ENCODE measurements around the gene CD300LD. TPM values are rescaled to one million over a fixed set of nuclear protein-coding genes. Genes with fewer than 3 reads are reported as not detected.
"Not testable (repeated sequence)": the region's sequence is repeated elsewhere in the genome, so short reads cannot be mapped to it uniquely, and the experiment has no call there.

The CD300LD gene
- total and polyA plus RNA-seq, 2 donors (not counting 1 experiment from before 2014, with no cell fraction given): not detected

DNA sequence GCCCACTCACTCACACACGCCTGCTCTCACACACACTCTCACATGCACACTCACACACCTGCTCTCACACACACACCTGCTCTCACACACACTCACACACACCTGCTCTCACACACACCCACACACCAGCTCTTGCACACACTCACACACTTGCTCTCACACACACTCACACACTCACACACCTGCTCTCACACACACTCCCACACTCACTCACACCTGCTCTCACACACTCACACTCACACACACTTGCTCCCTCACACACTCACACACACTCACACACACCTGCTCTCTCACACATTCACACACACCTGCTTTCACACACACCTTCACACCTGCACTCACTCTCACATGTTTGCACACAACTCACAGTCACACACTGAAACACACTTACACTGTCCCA is 28.7 kb downstream of the CD300LD start:
- Histone ChIP-seq H3K27me3 (ENCODE audit: control insufficient read depth, insufficient read depth, low read length) (no peaks in the 10 kb centered on the region), H3K79me2 (ENCODE audit: control insufficient read depth, insufficient read depth, low read length) (no peaks in the 10 kb centered on the region), H2AFZ (ENCODE audit: low read length) (no peak overlapping the region), H3K27ac (ENCODE audit: insufficient read depth, low read length) (no peak overlapping the region), H3K9ac (ENCODE audit: insufficient read depth, low read length) (no peak overlapping the region), H4K20me1 (ENCODE audit: control insufficient read depth, extremely low read depth, insufficient read depth, low read length) (no peaks in the 10 kb centered on the region), H3K4me3 (replicated peaks in 1 of 4; ENCODE audit: control extremely low read depth in 1 of 4, insufficient read depth in 1 of 4, low read depth in 3 of 4, low read length in 4 of 4) (no peak overlapping the region), H3K9me3 (ENCODE audit: control insufficient read depth, insufficient read depth, low read depth, low read length) (no peaks in the 10 kb centered on the region), H3K36me3 (ENCODE audit: control insufficient read depth, insufficient read depth, low read length) (no peaks in the 10 kb centered on the region), H3K4me1 (ENCODE audit: control insufficient read depth, extremely low read depth, insufficient read depth, low read length) (no peaks in the 10 kb centered on the region), H3K4me2 (ENCODE audit: extremely low read depth, insufficient read depth, low read length) (no peak overlapping the region)
- DNase-seq (ENCODE audit: low read depth in 2 of 2): no peak
- TF ChIP-seq, protein P1, sequence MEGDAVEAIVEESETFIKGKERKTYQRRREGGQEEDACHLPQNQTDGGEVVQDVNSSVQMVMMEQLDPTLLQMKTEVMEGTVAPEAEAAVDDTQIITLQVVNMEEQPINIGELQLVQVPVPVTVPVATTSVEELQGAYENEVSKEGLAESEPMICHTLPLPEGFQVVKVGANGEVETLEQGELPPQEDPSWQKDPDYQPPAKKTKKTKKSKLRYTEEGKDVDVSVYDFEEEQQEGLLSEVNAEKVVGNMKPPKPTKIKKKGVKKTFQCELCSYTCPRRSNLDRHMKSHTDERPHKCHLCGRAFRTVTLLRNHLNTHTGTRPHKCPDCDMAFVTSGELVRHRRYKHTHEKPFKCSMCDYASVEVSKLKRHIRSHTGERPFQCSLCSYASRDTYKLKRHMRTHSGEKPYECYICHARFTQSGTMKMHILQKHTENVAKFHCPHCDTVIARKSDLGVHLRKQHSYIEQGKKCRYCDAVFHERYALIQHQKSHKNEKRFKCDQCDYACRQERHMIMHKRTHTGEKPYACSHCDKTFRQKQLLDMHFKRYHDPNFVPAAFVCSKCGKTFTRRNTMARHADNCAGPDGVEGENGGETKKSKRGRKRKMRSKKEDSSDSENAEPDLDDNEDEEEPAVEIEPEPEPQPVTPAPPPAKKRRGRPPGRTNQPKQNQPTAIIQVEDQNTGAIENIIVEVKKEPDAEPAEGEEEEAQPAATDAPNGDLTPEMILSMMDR (conservative IDR thresholded peaks at IDR 0.05 in 1 of 2, IDR thresholded peaks at IDR 0.05 in 1 of 2; ENCODE audit: low read depth in 1 of 2, low read length in 2 of 2): no peak
- TF ChIP-seq EZH2 (IDR thresholded peaks at IDR 0.05; ENCODE audit: low read length, missing control alignments): no peak

DNA sequence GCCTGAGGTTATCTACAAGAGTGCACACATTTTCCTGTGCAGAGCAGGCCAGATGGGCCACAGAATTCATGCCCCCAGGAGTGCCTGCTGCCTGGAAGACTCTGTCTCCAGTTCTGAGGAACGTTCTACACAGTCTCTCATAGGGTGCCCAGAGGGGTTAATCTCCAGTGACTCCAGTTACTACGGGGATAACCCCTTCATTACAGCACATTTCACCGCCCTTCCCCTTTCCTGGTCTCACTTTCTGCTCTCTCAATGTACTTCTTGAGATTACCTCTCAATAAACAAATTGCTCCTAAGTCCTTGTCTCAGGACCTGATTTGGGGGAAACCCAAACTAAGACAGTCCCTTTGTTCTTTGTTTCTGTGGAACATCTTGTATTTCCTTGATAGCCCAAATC is 30.5 kb downstream of the CD300LD start:
- Histone ChIP-seq H3K4me1 (ENCODE audit: control insufficient read depth, extremely low read depth, insufficient read depth, low read length) (no peaks in the 10 kb centered on the region), H3K79me2 (ENCODE audit: control insufficient read depth, insufficient read depth, low read length) (no peaks in the 10 kb centered on the region), H3K4me2 (ENCODE audit: extremely low read depth, insufficient read depth, low read length) (no peak overlapping the region), H4K20me1 (ENCODE audit: control insufficient read depth, extremely low read depth, insufficient read depth, low read length) (no peaks in the 10 kb centered on the region), H3K4me3 (replicated peaks in 1 of 4; ENCODE audit: control extremely low read depth in 1 of 4, insufficient read depth in 1 of 4, low read depth in 3 of 4, low read length in 4 of 4) (no peak overlapping the region), H3K9ac (ENCODE audit: insufficient read depth, low read length) (no peak overlapping the region), H3K27me3 (ENCODE audit: control insufficient read depth, insufficient read depth, low read length) (no peaks in the 10 kb centered on the region), H2AFZ (ENCODE audit: low read length) (no peak overlapping the region), H3K9me3 (ENCODE audit: control insufficient read depth, insufficient read depth, low read depth, low read length) (no peaks in the 10 kb centered on the region), H3K36me3 (ENCODE audit: control insufficient read depth, insufficient read depth, low read length) (no peaks in the 10 kb centered on the region), H3K27ac (ENCODE audit: insufficient read depth, low read length) (no peak overlapping the region)
- TF ChIP-seq, protein P1 (conservative IDR thresholded peaks at IDR 0.05 in 1 of 2, IDR thresholded peaks at IDR 0.05 in 1 of 2; ENCODE audit: low read depth in 1 of 2, low read length in 2 of 2): no peak
- no peak for TF ChIP-seq EZH2 (IDR thresholded peaks at IDR 0.05; ENCODE audit: low read length, missing control alignments)
- DNase-seq (ENCODE audit: low read depth in 2 of 2): no peak

DNA sequence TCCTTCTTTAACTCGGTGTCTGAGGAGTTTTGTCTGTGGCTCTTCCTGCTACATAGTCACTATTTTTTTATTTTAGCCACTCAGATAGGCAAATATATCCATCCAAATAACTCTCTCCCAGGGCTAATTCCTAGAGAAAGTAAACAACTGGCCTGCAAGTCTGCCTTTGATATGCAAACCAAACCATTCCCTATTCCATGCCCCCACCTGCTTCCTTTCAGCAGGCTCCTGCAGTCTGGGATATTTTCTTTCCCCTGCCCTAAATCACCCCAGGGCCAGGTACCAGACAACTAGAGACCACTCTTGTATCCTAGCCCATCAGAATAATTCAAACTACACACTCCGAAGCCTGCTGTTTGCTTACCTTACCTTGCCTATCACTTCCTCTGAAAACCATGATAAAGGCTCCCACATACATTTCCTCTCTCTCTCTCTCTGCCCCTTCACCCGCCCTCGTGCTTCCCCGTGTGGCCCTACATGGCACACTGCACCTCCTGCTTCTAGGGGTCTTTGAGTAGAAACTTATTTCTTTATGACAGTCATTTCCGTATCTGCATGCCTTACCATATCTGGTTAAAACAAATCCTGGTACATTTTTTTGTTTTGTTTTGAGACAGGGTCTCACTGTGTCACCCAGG is 33.1 kb downstream of the CD300LD start:
- no peak for DNase-seq (ENCODE audit: low read depth in 2 of 2)
- no peak overlapping the region for H3K4me2 ChIP-seq (ENCODE audit: extremely low read depth, insufficient read depth, low read length)
- H3K36me3 ChIP-seq (ENCODE audit: control insufficient read depth, insufficient read depth, low read length): no peaks in the 10 kb centered on the region
- H3K4me3 ChIP-seq (replicated peaks in 1 of 4; ENCODE audit: control extremely low read depth in 1 of 4, insufficient read depth in 1 of 4, low read depth in 3 of 4, low read length in 4 of 4): no peak overlapping the region
- no peaks in the 10 kb centered on the region for H3K9me3 ChIP-seq (ENCODE audit: control insufficient read depth, insufficient read depth, low read depth, low read length)
- H3K4me1 ChIP-seq (ENCODE audit: control insufficient read depth, extremely low read depth, insufficient read depth, low read length): no peaks in the 10 kb centered on the region
- no peaks in the 10 kb centered on the region for H3K27me3 ChIP-seq (ENCODE audit: control insufficient read depth, insufficient read depth, low read length)
- no peak overlapping the region for H3K9ac ChIP-seq (ENCODE audit: insufficient read depth, low read length)
- TF ChIP-seq, protein P1 (conservative IDR thresholded peaks at IDR 0.05 in 1 of 2, IDR thresholded peaks at IDR 0.05 in 1 of 2; ENCODE audit: low read depth in 1 of 2, low read length in 2 of 2): no peak
- TF ChIP-seq EZH2 (IDR thresholded peaks at IDR 0.05; ENCODE audit: low read length, missing control alignments): no peak
- no peak overlapping the region for H2AFZ ChIP-seq (ENCODE audit: low read length)
- H3K27ac ChIP-seq (ENCODE audit: insufficient read depth, low read length): no peak overlapping the region
- H3K79me2 ChIP-seq (ENCODE audit: control insufficient read depth, insufficient read depth, low read length): no peaks in the 10 kb centered on the region
- no peaks in the 10 kb centered on the region for H4K20me1 ChIP-seq (ENCODE audit: control insufficient read depth, extremely low read depth, insufficient read depth, low read length)

DNA sequence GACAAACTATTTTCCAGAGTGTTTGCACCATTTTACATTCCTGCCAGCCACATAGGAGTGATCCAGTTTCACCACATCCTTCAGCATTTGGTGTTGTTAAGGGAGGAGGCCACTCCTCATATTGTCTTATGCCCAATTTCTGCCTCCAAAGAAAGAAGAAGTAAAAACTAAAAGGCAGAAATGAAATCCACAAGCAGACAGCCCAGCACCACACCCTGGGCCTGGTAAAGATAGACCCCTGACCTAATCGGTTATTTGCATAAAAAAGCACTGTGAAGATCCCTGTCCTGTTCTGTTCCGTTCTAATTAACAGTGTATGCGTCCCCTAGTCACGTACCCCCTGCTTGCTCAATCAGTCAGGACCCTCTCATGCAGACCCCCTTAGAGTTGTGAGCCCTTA is 33.7 kb downstream of the CD300LD start:
- not testable (repeated sequence) for H3K79me2 ChIP-seq (ENCODE audit: control insufficient read depth, insufficient read depth, low read length); H3K9ac ChIP-seq (ENCODE audit: insufficient read depth, low read length); H2AFZ ChIP-seq (ENCODE audit: low read length); DNase-seq (ENCODE audit: low read depth in 2 of 2); H3K4me1 ChIP-seq (ENCODE audit: control insufficient read depth, extremely low read depth, insufficient read depth, low read length); H3K27ac ChIP-seq (ENCODE audit: insufficient read depth, low read length); H3K27me3 ChIP-seq (ENCODE audit: control insufficient read depth, insufficient read depth, low read length); H4K20me1 ChIP-seq (ENCODE audit: control insufficient read depth, extremely low read depth, insufficient read depth, low read length); H3K4me3 ChIP-seq (replicated peaks in 1 of 4; ENCODE audit: control extremely low read depth in 1 of 4, insufficient read depth in 1 of 4, low read depth in 3 of 4, low read length in 4 of 4); H3K36me3 ChIP-seq (ENCODE audit: control insufficient read depth, insufficient read depth, low read length); H3K4me2 ChIP-seq (ENCODE audit: extremely low read depth, insufficient read depth, low read length); H3K9me3 ChIP-seq (ENCODE audit: control insufficient read depth, insufficient read depth, low read depth, low read length)
